Neural cell (in vitro differentiated cells): ENCODE data around the gene CLEC4M.

Source experiments
- CTCF ChIP-seq: fragments of 450-650 bp; IDR thresholded peaks from 2 replicates; pipeline ENCODE4 v1.5.1; 2014; ENCODE audit warnings: antibody characterized with exemption, mild to moderate bottlenecking, moderate library complexity; ENCODE audit not compliant: poor library complexity, severe bottlenecking
- EZH2 ChIP-seq: fragments of 200-600, 300-800 bp; shearing (Covaris generic), sonication (generic); IDR thresholded peaks from 2 replicates; pipeline ENCODE4 v1.6.1; 2014; ENCODE audit warnings: antibody characterized with exemption, low read length, borderline replicate concordance, mild to moderate bottlenecking; ENCODE audit not compliant: insufficient read depth, poor library complexity, severe bottlenecking
- TAF1 ChIP-seq: IDR thresholded peaks from 2 replicates; pipeline ENCODE4 v1.6.1; 2012; ENCODE audit warnings: low read depth
- TF ChIP-seq, protein P1 (sequence below): IDR thresholded peaks from 2 replicates; pipeline ENCODE4 v1.6.1; 2012; ENCODE audit warnings: borderline replicate concordance

GRCh38 chr19:7744199-7744786 lies 18.8 kb upstream of the CLEC4M start:
- no peak for TF ChIP-seq EZH2
- TF ChIP-seq, protein P1, sequence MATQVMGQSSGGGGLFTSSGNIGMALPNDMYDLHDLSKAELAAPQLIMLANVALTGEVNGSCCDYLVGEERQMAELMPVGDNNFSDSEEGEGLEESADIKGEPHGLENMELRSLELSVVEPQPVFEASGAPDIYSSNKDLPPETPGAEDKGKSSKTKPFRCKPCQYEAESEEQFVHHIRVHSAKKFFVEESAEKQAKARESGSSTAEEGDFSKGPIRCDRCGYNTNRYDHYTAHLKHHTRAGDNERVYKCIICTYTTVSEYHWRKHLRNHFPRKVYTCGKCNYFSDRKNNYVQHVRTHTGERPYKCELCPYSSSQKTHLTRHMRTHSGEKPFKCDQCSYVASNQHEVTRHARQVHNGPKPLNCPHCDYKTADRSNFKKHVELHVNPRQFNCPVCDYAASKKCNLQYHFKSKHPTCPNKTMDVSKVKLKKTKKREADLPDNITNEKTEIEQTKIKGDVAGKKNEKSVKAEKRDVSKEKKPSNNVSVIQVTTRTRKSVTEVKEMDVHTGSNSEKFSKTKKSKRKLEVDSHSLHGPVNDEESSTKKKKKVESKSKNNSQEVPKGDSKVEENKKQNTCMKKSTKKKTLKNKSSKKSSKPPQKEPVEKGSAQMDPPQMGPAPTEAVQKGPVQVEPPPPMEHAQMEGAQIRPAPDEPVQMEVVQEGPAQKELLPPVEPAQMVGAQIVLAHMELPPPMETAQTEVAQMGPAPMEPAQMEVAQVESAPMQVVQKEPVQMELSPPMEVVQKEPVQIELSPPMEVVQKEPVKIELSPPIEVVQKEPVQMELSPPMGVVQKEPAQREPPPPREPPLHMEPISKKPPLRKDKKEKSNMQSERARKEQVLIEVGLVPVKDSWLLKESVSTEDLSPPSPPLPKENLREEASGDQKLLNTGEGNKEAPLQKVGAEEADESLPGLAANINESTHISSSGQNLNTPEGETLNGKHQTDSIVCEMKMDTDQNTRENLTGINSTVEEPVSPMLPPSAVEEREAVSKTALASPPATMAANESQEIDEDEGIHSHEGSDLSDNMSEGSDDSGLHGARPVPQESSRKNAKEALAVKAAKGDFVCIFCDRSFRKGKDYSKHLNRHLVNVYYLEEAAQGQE = no peak
- no peak for TF ChIP-seq CTCF
- no peak for TF ChIP-seq TAF1
